Coronary artery (tissue), 2 donors: ENCODE results near the gene RNGTT.

Experiments
- DNase-seq: peaks from one replicate; pipeline ENCODE4 v3.0.0-alpha.2; 2017; ENCODE audit warnings: low spot score
- H3K27ac ChIP-seq, 2 donors: fragments of 200-600 bp; sonication (generic); one replicate each; pipeline ENCODE4 v1.5.1; 2016 to 2019
- H3K4me3 ChIP-seq: fragments of 200-600 bp; sonication (generic); 2 replicates; pipeline ENCODE4 v1.5.1; 2016; ENCODE audit warnings: mild to moderate bottlenecking, moderate library complexity
- CTCF ChIP-seq: fragments of 200-600 bp; sonication (generic); IDR thresholded peaks from one replicate; pipeline ENCODE4 v1.5.1; 2019; ENCODE audit warnings: antibody characterized with exemption

The RNGTT gene

GRCh38 chr6:88920774-88921733, 42.4 kb downstream of the RNGTT start:
- Histone ChIP-seq H3K27ac (no peak overlapping the region), H3K4me3 (no peak overlapping the region)
- no peak for TF ChIP-seq CTCF
- DNase-seq: no peak

GRCh38 chr6:88920088-88920487, 43.3 kb downstream of the RNGTT start:
- Histone ChIP-seq H3K4me3 (no peak overlapping the region), H3K27ac (no peak overlapping the region)
- no peak for DNase-seq
- no peak for TF ChIP-seq CTCF

- TF ChIP-seq CTCF: no peak
- no peak for DNase-seq
These were observed 44.4 kb downstream of the RNGTT start for GRCh38 chr6:88919032-88919431.

GRCh38 chr6:88916615-88917208, 46.7 kb downstream of the RNGTT start:
- H3K4me3 ChIP-seq: no peak overlapping the region
- H3K27ac ChIP-seq: no peak overlapping the region
- no peak for TF ChIP-seq CTCF

More at GRCh38 chr6:88919032-88919431, 44.4 kb downstream of the RNGTT start:
- no peak overlapping the region for H3K4me3 ChIP-seq
- H3K27ac ChIP-seq: no peak overlapping the region

GRCh38 chr6:88914895-88915598, 48.4 kb downstream of the RNGTT start:
- Histone ChIP-seq H3K27ac (no peak overlapping the region), H3K4me3 (no peak overlapping the region)
- no peak for DNase-seq
- no peak for TF ChIP-seq CTCF

More at GRCh38 chr6:88916615-88917208, 46.7 kb downstream of the RNGTT start:
- DNase-seq: no peak

GRCh38 chr6:88914180-88914579, 49.2 kb downstream of the RNGTT start:
- no peak overlapping the region for H3K4me3 ChIP-seq
- H3K27ac ChIP-seq: no peak overlapping the region
- no peak for DNase-seq
- no peak for TF ChIP-seq CTCF
